ENCODE data around the gene PPL.

DNA sequence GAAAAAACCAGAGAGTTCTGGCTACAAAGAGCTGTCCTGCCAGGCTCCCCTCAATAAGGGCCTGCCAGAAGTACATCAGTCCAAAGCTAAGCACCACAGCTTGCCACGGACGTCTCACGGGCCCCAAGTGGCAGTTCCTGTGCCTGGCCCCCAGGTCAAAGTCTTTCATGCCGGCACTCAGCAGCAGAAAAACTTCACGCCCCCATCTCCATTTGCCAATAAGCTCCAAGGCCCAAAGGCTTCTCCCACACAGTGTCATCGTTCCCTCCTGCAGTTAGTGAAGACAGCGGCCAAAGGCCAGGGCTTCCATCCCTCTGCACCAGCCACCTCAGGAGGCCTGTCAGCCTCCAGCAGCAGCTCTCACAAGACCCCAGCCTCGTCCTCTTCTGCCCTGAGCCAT lies 62.3 kb downstream of the PPL start:
- TF ChIP-seq, protein P1, sequence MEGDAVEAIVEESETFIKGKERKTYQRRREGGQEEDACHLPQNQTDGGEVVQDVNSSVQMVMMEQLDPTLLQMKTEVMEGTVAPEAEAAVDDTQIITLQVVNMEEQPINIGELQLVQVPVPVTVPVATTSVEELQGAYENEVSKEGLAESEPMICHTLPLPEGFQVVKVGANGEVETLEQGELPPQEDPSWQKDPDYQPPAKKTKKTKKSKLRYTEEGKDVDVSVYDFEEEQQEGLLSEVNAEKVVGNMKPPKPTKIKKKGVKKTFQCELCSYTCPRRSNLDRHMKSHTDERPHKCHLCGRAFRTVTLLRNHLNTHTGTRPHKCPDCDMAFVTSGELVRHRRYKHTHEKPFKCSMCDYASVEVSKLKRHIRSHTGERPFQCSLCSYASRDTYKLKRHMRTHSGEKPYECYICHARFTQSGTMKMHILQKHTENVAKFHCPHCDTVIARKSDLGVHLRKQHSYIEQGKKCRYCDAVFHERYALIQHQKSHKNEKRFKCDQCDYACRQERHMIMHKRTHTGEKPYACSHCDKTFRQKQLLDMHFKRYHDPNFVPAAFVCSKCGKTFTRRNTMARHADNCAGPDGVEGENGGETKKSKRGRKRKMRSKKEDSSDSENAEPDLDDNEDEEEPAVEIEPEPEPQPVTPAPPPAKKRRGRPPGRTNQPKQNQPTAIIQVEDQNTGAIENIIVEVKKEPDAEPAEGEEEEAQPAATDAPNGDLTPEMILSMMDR (IDR thresholded peaks at IDR 0.05; ENCODE audit: poor library complexity), result no peak
- no peak for TF ChIP-seq EZH2 (IDR thresholded peaks at IDR 0.05; ENCODE audit: borderline replicate concordance)

Measured in hepatocyte (in vitro differentiated cells).